ENCODE results near the gene MAG.

Gene MAG

DNA sequence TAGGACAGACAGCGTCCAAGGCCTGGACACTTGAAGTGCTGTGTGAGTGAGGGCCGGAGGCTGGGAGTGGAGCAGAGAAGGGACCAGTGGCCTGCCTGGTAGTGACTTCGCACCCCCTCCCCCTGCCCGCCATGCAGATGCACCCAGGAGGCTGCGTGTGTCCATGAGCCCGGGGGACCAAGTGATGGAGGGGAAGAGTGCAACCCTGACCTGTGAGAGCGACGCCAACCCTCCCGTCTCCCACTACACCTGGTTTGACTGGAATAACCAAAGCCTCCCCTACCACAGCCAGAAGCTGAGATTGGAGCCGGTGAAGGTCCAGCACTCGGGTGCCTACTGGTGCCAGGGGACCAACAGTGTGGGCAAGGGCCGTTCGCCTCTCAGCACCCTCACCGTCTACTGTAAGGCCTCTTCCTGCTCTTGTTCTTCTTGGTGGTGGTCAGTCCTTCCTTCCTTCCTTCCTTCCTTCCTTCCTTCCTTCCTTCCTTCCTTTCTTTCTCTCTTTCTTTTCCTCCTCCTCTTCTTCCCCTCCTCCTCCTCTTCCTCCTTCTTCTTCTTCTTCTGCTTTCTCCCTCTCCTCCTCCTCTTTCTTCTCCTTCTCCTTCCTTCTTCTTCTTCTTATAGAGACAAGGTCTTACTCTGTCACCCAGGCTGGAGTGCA is 49.7 kb downstream of the MAG start:
- no peak for TF ChIP-seq CTCF (IDR thresholded peaks at IDR 0.05; ENCODE audit: low read depth, low read length, missing control alignments)
- H3K4me3 ChIP-seq (replicated peaks; ENCODE audit: low read depth, low read length) = no peak overlapping the region
- DNase-seq (ENCODE audit: extremely low read depth, low read depth) = no peak

- TF ChIP-seq CTCF (IDR thresholded peaks at IDR 0.05; ENCODE audit: low read depth, low read length, missing control alignments) = no peak
- H3K4me3 ChIP-seq (replicated peaks; ENCODE audit: low read depth, low read length) = no peak overlapping the region
- no peak for DNase-seq (ENCODE audit: extremely low read depth, low read depth)
These were observed 50.5 kb downstream of the MAG start for GRCh38 chr19:35342430-35342829.

DNA sequence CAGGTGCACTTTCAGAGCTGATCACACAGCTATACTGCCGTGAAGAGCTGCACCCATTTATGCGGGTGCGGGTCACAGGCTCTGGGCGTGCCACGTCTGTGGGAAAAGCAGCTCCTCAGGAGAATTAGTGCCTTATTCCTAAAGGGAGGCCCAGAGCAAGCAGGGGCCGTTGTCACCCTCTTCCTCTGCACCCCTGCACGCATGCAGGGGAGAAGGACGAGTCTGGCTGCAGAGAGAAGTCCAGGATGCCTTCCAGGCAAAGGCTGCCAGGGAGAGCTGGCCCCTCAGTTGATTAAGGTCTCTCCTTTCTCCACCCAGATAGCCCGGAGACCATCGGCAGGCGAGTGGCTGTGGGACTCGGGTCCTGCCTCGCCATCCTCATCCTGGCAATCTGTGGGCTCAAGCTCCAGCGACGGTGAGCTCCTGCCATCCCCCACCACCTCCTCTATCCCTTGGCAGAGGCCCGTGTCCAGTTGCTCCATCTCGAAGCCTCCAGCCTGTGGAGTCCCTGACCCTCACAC is 52.6 kb downstream of the MAG start:
- DNase-seq (ENCODE audit: extremely low read depth, low read depth) = no peak
- H3K4me3 ChIP-seq (replicated peaks; ENCODE audit: low read depth, low read length) = no peak overlapping the region
- no peak for TF ChIP-seq CTCF (IDR thresholded peaks at IDR 0.05; ENCODE audit: low read depth, low read length, missing control alignments)

DNA sequence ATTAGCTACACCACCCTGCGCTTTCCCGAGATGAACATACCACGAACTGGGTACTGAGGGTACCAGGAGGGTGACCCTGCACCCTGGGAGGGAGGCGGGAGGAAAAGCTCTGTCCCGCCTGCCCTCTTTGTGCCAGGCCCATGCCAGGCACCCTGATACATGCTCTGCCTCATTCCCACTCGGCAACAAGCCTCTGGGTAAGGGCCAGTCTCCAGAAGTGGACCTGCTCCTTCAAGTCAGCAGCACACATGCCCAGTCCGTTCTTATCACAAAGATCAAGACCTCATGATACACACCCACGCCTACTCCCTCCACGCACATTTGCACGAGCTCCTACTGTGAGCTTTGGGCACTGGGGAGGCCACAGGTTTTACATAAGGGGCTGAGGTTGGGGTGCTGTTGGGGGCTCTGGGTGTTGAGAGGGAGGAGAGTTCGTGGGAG is 53.7 kb downstream of the MAG start:
- no peak for TF ChIP-seq CTCF (IDR thresholded peaks at IDR 0.05; ENCODE audit: low read depth, low read length, missing control alignments)
- no peak for DNase-seq (ENCODE audit: extremely low read depth, low read depth)
- H3K4me3 ChIP-seq (replicated peaks; ENCODE audit: low read depth, low read length) = no peak overlapping the region

DNA sequence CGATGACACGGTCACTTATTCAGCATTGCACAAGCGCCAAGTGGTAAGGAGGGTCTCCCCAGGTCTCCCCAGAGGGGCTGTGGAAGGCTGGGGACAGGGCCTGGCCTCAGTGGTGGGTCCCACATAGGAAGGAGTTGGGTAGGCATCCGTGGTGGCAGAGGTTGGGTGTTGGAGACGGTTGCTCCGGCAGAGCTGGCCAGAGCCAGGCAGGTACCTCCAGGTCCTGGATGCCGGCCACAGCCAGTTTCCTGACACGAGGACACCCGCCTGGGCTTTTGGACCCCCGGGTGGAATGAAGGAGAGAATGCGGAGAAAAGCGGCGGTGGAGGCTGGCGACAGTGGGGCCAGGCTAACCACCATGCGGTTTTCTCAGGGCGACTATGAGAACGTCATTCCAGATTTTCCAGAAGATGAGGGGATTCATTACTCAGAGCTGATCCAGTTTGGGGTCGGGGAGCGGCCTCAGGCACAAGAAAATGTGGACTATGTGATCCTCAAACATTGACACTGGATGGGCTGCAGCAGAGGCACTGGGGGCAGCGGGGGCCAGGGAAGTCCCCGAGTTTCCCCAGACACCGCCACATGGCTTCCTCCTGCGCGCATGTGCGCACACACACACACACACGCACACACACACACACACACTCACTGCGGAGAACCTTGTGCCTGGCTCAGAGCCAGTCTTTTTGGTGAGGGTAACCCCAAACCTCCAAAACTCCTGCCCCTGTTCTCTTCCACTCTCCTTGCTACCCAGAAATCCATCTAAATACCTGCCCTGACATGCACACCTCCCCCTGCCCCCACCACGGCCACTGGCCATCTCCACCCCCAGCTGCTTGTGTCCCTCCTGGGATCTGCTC is 54.5 kb downstream of the MAG start:
- no peak overlapping the region for H3K4me3 ChIP-seq (replicated peaks; ENCODE audit: low read depth, low read length)
- TF ChIP-seq CTCF (IDR thresholded peaks at IDR 0.05; ENCODE audit: low read depth, low read length, missing control alignments) = no peak
- DNase-seq (ENCODE audit: extremely low read depth, low read depth) = no peak

GRCh38 chr19:35347171-35347929 is 55.4 kb downstream of the MAG start, which contains the start of gene FFAR1:
TSS of gene FFAR1 (plus strand) at chr19:35347902. CDS start at chr19:35351552, 3,650 bp downstream.
- H3K4me3 ChIP-seq (replicated peaks; ENCODE audit: low read depth, low read length) = no peak within 1 kb of the TSS
- TF ChIP-seq CTCF (IDR thresholded peaks at IDR 0.05; ENCODE audit: low read depth, low read length, missing control alignments) = no peak
- no peak for DNase-seq (ENCODE audit: extremely low read depth, low read depth)
